Keratinocyte (primary cell): Measurements from ENCODE around the gene NLRC5.

ENCODE experiments used
- EZH2 ChIP-seq: IDR thresholded peaks from one replicate; pipeline ENCODE4 v1.6.1; 2012; ENCODE audit warnings: inconsistent platforms, mild to moderate bottlenecking, low read length, moderate library complexity
- TF ChIP-seq, protein P1 (sequence below), 3 experiments: IDR thresholded peaks in 1 of 3; conservative IDR thresholded peaks in 1 of 3; optimal IDR thresholded peaks in 1 of 3; 2 replicates in 2 of 3; 3 replicates in 1 of 3; pipeline versions ENCODE3 to v1.5.1; 2011; ENCODE audit warnings: low read length in 3 of 3, mild to moderate bottlenecking in 3 of 3, moderate library complexity in 2 of 3, control low read depth in 1 of 3, inconsistent platforms in 1 of 3; ENCODE audit not compliant: insufficient read depth in 2 of 3; ENCODE audit errors: extremely low read depth in 1 of 3

- TF ChIP-seq, protein P1, sequence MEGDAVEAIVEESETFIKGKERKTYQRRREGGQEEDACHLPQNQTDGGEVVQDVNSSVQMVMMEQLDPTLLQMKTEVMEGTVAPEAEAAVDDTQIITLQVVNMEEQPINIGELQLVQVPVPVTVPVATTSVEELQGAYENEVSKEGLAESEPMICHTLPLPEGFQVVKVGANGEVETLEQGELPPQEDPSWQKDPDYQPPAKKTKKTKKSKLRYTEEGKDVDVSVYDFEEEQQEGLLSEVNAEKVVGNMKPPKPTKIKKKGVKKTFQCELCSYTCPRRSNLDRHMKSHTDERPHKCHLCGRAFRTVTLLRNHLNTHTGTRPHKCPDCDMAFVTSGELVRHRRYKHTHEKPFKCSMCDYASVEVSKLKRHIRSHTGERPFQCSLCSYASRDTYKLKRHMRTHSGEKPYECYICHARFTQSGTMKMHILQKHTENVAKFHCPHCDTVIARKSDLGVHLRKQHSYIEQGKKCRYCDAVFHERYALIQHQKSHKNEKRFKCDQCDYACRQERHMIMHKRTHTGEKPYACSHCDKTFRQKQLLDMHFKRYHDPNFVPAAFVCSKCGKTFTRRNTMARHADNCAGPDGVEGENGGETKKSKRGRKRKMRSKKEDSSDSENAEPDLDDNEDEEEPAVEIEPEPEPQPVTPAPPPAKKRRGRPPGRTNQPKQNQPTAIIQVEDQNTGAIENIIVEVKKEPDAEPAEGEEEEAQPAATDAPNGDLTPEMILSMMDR (optimal IDR thresholded peaks at IDR 0.05 in 1 of 3, IDR thresholded peaks at IDR 0.05 in 1 of 3, conservative IDR thresholded peaks at IDR 0.05 in 1 of 3; ENCODE audit: extremely low read depth in 1 of 3, insufficient read depth in 2 of 3, low read length in 3 of 3), result no peak
- TF ChIP-seq EZH2, result no peak
These were observed 28.0 kb upstream of the NLRC5 start for GRCh38 chr16:56961386-56961785.
